C4-2B (cell line): Measurements from ENCODE around the gene LRP1B.
"Not testable (repeated sequence)": the region's sequence is repeated elsewhere in the genome, so short reads cannot be mapped to it uniquely, and the experiment has no call there.

Experiments
- H3K27ac ChIP-seq: fragments of 450-650 bp; 2 replicates; pipeline ENCODE4 v1.5.1; 2017
- CTCF ChIP-seq: fragments of 450-650 bp; conservative IDR thresholded peaks from 2 replicates; pipeline ENCODE4 v1.5.1; 2017; ENCODE audit warnings: mild to moderate bottlenecking
- ZFX ChIP-seq: fragments of 450-650 bp; IDR thresholded peaks from 2 replicates; pipeline ENCODE4 v1.6.1; 2017

Gene LRP1B

GRCh38 chr2:140286377-140286776 lies 1844.4 kb downstream of the LRP1B start:
- TF ChIP-seq ZFX (no peak), CTCF (no peak)
- no peak overlapping the region for H3K27ac ChIP-seq

- H3K27ac ChIP-seq: not testable (repeated sequence)
Observed at GRCh38 chr2:140277344-140277743, 1853.5 kb downstream of the LRP1B start.

- no peak overlapping the region for H3K27ac ChIP-seq
- TF ChIP-seq ZFX: no peak
- no peak for TF ChIP-seq CTCF
Observed at GRCh38 chr2:140276661-140277060, 1854.2 kb downstream of the LRP1B start.

- H3K27ac ChIP-seq: no peak overlapping the region
- no peak for TF ChIP-seq CTCF
- no peak for TF ChIP-seq ZFX
Observed at GRCh38 chr2:140275427-140275826, 1855.4 kb downstream of the LRP1B start.

GRCh38 chr2:140274891-140275290 lies 1855.9 kb downstream of the LRP1B start:
- no peak overlapping the region for H3K27ac ChIP-seq
- no peak for TF ChIP-seq ZFX
- TF ChIP-seq CTCF: no peak

GRCh38 chr2:140273958-140274357 lies 1856.9 kb downstream of the LRP1B start:
- H3K27ac ChIP-seq: no peak overlapping the region
- TF ChIP-seq CTCF: no peak
- no peak for TF ChIP-seq ZFX

GRCh38 chr2:140273408-140273807 lies 1857.4 kb downstream of the LRP1B start:
- H3K27ac ChIP-seq: no peak overlapping the region
- TF ChIP-seq CTCF (no peak), ZFX (no peak)

GRCh38 chr2:140270224-140270623 lies 1860.6 kb downstream of the LRP1B start:
- no peak overlapping the region for H3K27ac ChIP-seq
- no peak for TF ChIP-seq CTCF
- no peak for TF ChIP-seq ZFX
